Peyer's patch (tissue), 4 donors: ENCODE results near the gene PEF1. TPM values are rescaled to one million over a fixed set of nuclear protein-coding genes. Genes with fewer than 3 reads are reported as not detected.

ENCODE experiments used
- DNase-seq, 3 donors: peaks; one replicate each; pipeline ENCODE4 v3.0.0-alpha.2; 2017 to 2019
- H3K27ac ChIP-seq, 4 donors: fragments of 200-600 bp; sonication (generic); one replicate each; pipeline ENCODE4 v1.5.1; 2016 to 2019
- H3K27me3 ChIP-seq, 2 donors: fragments of 200-600 bp; sonication (generic); one replicate each; pipeline ENCODE4 v1.5.1; 2019
- H3K36me3 ChIP-seq, 3 donors: fragments of 200-600 bp; sonication (generic); one replicate each; pipeline ENCODE4 v1.5.1; 2016 to 2019
- H3K4me1 ChIP-seq, 4 donors: fragments of 200-600 bp; sonication (generic); one replicate each; pipeline ENCODE4 v1.5.1; 2016 to 2019
- H3K4me3 ChIP-seq, 4 donors: fragments of 200-600 bp; sonication (generic); 1 replicate in 3 of 4; 2 replicates in 1 of 4; pipeline ENCODE4 v1.5.1; 2016 to 2019; ENCODE audit warnings: mild to moderate bottlenecking in 1 of 4
- H3K9me3 ChIP-seq, 4 donors: fragments of 200-600 bp; sonication (generic); one replicate each; pipeline ENCODE4 v1.5.1; 2016 to 2019; ENCODE audit warnings: mild to moderate bottlenecking in 1 of 4
- CTCF ChIP-seq, 6 experiments: fragments of 450-650 bp in 4 of 6; fragments of 200-600 bp in 2 of 6; sonication (generic) in 1 of 6; IDR thresholded peaks; one replicate each; pipeline ENCODE4 v1.5.1; 2017 to 2019; ENCODE audit warnings: antibody characterized with exemption in 6 of 6, mild to moderate bottlenecking in 3 of 6, moderate library complexity in 1 of 6
- POLR2A ChIP-seq, 2 donors: fragments of 450-650 bp; IDR thresholded peaks; one replicate each; pipeline ENCODE4 v1.5.1; 2017; ENCODE audit warnings: antibody characterized with exemption in 2 of 2, mild to moderate bottlenecking in 2 of 2, moderate library complexity in 2 of 2
- total RNA-seq, 4 donors: library from RNA; depleted of rRNA; stranded (reverse); fragments of >200 nt; gene quantifications; one replicate each; pipeline ENCODE4 v1.1.0, GENCODE V29; 2016

Gene PEF1
- total RNA-seq, 4 donors from 2014 or later = 49.5 to 116 (median 59.8) TPM

DNA sequence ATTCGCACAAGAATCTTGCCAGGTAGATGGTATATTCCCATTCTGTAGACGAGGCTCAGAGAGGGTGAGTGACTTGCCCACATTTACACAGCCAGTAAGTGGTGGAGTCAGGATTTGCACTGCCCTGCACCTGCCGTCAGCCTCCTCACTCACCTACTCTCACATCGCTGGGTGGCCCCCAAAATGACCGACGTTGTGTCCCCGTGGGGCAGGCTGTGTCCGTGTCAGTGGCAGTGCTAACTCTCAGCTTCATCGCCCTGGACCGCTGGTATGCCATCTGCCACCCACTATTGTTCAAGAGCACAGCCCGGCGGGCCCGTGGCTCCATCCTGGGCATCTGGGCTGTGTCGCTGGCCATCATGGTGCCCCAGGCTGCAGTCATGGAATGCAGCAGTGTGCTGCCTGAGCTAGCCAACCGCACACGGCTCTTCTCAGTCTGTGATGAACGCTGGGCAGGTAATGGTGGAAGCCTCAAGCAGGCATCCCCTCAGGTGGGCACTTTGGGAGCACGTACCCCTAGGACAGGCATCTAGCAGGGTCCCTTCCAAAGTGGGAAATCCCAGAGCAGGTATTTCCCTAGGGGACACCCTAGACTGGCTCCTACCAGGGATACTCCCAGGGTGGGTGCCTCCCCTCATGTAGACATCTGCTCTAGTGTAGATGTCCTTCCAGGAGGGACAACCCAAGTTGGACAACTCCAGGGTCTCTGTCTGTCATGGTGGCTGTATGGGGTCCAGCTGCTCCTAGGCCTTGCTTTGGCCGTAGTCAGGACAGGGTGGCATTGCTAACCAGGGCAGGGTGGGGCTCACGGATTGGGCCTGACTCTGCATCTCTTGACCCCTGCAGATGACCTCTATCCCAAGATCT, 23.8 kb downstream of the PEF1 start:
- H3K4me1 ChIP-seq = peaks cover 0 to 11% (median 9%) of the 10 kb centered on the region in 4 donors
- DNase-seq = peak in 1 of 3 donors; percentile 39
- H3K27ac ChIP-seq = no peak overlapping the region
- no peaks in the 10 kb centered on the region for H3K27me3 ChIP-seq
- no peaks in the 10 kb centered on the region for H3K36me3 ChIP-seq
- no peaks in the 10 kb centered on the region for H3K9me3 ChIP-seq
- TF ChIP-seq POLR2A (IDR thresholded peaks at IDR 0.05) (no peak), CTCF (IDR thresholded peaks at IDR 0.05) (no peak)
- no peak overlapping the region for H3K4me3 ChIP-seq

DNA sequence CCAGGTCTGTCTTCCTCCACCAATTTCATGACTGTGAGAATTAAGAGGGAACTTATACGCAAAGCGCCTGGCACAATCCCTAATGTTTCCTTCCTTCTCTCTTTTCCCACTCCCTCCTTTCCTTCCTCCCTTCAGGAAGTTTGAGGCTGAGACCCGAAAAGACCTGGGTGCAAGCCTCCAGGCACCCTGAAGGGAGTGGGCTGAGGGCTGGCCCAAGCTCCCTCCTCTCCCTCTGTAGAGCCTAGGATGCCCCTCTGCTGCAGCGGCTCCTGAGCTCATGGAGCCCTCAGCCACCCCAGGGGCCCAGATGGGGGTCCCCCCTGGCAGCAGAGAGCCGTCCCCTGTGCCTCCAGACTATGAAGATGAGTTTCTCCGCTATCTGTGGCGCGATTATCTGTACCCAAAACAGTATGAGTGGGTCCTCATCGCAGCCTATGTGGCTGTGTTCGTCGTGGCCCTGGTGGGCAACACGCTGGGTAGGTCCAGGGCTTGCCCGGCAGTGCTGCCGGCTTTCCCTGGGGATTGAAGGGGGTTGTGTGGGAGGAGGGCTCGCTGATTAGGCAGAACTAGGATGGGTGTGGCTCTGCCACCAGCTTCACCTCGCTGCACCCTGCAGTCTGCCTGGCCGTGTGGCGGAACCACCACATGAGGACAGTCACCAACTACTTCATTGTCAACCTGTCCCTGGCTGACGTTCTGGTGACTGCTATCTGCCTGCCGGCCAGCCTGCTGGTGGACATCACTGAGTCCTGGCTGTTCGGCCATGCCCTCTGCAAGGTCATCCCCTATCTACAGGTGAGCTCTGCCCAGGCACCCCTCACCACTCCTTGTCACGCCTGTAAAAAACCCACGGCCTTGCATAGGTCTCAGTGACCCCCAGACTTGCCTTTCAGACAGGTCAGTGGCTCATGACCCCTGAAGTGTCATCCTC, 25.5 kb downstream of the PEF1 start:
- H3K4me3 ChIP-seq = no peak overlapping the region
- peak in 1 of 3 donors; percentile 40 for DNase-seq
- H3K9me3 ChIP-seq = no peaks in the 10 kb centered on the region
- no peaks in the 10 kb centered on the region for H3K27me3 ChIP-seq
- peaks cover 0 to 11% (median 9%) of the 10 kb centered on the region in 4 donors for H3K4me1 ChIP-seq
- TF ChIP-seq CTCF (IDR thresholded peaks at IDR 0.05) = no peak
- no peak for TF ChIP-seq POLR2A (IDR thresholded peaks at IDR 0.05)
- no peak overlapping the region for H3K27ac ChIP-seq
- no peaks in the 10 kb centered on the region for H3K36me3 ChIP-seq

- no peaks in the 10 kb centered on the region for H3K36me3 ChIP-seq
- no peaks in the 10 kb centered on the region for H3K9me3 ChIP-seq
- peak overlapping the region; percentile 7 to 51 (median 46) for H3K4me3 ChIP-seq
- DNase-seq = peak in 1 of 3 donors; percentile 57
- H3K4me1 ChIP-seq = peaks cover 0 to 11% (median 9%) of the 10 kb centered on the region in 4 donors
- no peaks in the 10 kb centered on the region for H3K27me3 ChIP-seq
- TF ChIP-seq POLR2A (IDR thresholded peaks at IDR 0.05) (no peak), CTCF (IDR thresholded peaks at IDR 0.05) (peak; percentile 39 to 76 (median 64))
- no peak overlapping the region for H3K27ac ChIP-seq
These were observed 26.5 kb downstream of the PEF1 start for GRCh38 chr1:31617916-31618746.

DNA sequence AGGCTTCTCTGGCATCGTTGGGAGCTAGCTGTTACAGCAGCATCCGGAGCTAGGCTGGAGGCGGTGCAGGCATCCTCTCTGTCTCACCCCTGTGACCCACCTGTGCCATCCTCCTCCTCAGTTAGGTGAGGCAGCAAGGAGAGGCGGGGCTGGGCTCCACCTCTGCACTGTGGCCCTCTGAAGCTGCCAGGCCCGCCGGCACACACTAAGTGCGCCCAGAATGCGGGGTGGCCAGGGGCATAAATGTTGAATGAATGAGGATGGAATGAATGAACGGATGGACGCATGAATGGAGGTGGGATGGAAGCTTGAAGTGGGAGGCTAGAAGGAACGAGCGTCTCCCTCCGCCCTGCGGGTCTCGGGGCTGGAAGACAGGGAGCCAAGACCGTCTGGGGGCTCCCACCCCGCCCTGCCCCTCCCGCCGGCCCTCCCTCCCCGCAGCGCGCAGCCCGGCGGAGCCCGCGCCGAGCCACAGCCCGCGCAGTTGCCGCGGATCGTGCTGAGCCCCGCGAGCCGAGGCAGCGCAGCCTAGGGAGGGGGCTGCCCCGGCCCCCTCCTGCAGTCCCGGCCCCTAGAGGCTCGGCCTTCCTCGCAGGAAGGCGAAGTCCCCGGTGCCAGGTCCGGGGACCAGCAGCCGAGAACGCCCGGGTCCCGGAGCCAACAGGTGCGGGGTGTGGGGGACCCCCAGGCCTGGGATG, 27.3 kb downstream of the PEF1 start, which contains the start of gene HCRTR1:
Gene HCRTR1 (plus strand): TSS at position 472 of the 698 bp plus-strand sequence. CDS start 1,504 bp downstream, outside the sequence.
- no peak within 1 kb of the TSS for H3K27ac ChIP-seq
- no peaks in the 10 kb centered on the region for H3K9me3 ChIP-seq
- peaks cover 0 to 11% (median 9%) of the 10 kb centered on the region in 4 donors for H3K4me1 ChIP-seq
- no peaks in the 10 kb centered on the region for H3K27me3 ChIP-seq
- H3K36me3 ChIP-seq = no peaks in the 10 kb centered on the region
- DNase-seq = peak in 1 of 3 donors; percentile 39
- peak within 1 kb of the TSS; percentile 7 to 51 (median 46) for H3K4me3 ChIP-seq
- no peak for TF ChIP-seq POLR2A (IDR thresholded peaks at IDR 0.05)

DNA sequence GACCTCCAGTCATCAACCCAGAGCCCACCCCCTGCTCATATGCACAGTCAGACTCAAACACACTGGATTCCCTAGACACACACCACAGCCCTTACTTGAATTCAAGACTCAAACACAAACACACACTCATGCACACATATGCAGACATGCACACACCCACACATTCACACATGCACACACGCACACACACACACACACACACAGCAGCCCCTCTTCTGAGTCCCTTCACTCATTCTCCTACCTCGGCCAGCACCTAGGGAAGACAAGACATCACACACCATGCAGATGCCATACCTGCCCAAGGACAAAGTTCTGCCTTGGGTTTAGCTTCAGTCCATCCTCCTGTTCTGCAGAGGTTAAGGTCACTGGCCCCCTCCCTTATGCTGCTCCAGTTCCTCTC, 28.7 kb downstream of the PEF1 start:
- TF ChIP-seq POLR2A (IDR thresholded peaks at IDR 0.05) (no peak), CTCF (IDR thresholded peaks at IDR 0.05) (no peak)
- no peak overlapping the region for H3K4me3 ChIP-seq
- H3K4me1 ChIP-seq = peaks cover 0 to 11% (median 9%) of the 10 kb centered on the region in 4 donors
- H3K9me3 ChIP-seq = no peaks in the 10 kb centered on the region
- H3K27me3 ChIP-seq = no peaks in the 10 kb centered on the region
- no peaks in the 10 kb centered on the region for H3K36me3 ChIP-seq
- DNase-seq = peak in 1 of 3 donors; percentile 18
- no peak overlapping the region for H3K27ac ChIP-seq
